Astrocyte (in vitro differentiated cells and primary cell): ENCODE results near the gene ERCC3. TPM values are rescaled to one million over a fixed set of nuclear protein-coding genes. Genes with fewer than 3 reads are reported as not detected.
"Not testable (repeated sequence)": the region's sequence is repeated elsewhere in the genome, so short reads cannot be mapped to it uniquely, and the experiment has no call there.

Source experiments
- DNase-seq: peaks from one replicate; pipeline ENCODE4 v3.0.0-alpha.2; 2010; ENCODE audit warnings: low read depth
- FAIRE-seq: peaks from 2 replicates; lab custom pipeline; 2011; peaks lifted over from hg19 to GRCh38; lab: Jason Lieb, UNC
- H2AFZ ChIP-seq: 2 replicates; pipeline ENCODE4 v1.6.0; 2012; ENCODE audit warnings: low read depth, low read length, inconsistent platforms
- H3K27ac ChIP-seq: 2 replicates; pipeline ENCODE4 v1.5.1; 2011; ENCODE audit warnings: low read depth, low read length, inconsistent platforms
- H3K27me3 ChIP-seq: 2 replicates; pipeline ENCODE4 v1.6.0; 2011; ENCODE audit warnings: low read length, inconsistent platforms; ENCODE audit not compliant: insufficient read depth
- H3K36me3 ChIP-seq: 2 replicates; pipeline ENCODE4 v1.5.1; 2011; ENCODE audit warnings: low read length, inconsistent platforms; ENCODE audit not compliant: insufficient read depth
- H3K4me1 ChIP-seq: 2 replicates; pipeline ENCODE4 v1.5.1; 2011; ENCODE audit warnings: low read length, inconsistent platforms; ENCODE audit not compliant: insufficient read depth
- H3K4me2 ChIP-seq: 2 replicates; pipeline ENCODE4 v1.6.0; 2012; ENCODE audit warnings: low read length, inconsistent platforms
- H3K4me3 ChIP-seq: 2 replicates; pipeline ENCODE4 v1.5.1; 2011; ENCODE audit warnings: low read depth, mild to moderate bottlenecking, low read length, inconsistent platforms; ENCODE audit not compliant: insufficient read depth
- H3K79me2 ChIP-seq: 2 replicates; pipeline ENCODE4 v1.6.0; 2012; ENCODE audit warnings: mild to moderate bottlenecking, low read length, inconsistent platforms; ENCODE audit not compliant: insufficient read depth
- H3K9ac ChIP-seq: 2 replicates; pipeline ENCODE4 v1.6.0; 2012; ENCODE audit warnings: mild to moderate bottlenecking, low read length, inconsistent platforms
- H3K9me3 ChIP-seq: 2 replicates; pipeline ENCODE4 v1.5.1; 2012; ENCODE audit warnings: low read depth, mild to moderate bottlenecking, low read length, inconsistent platforms; ENCODE audit not compliant: insufficient read depth
- H4K20me1 ChIP-seq: 2 replicates; pipeline ENCODE4 v1.6.0; 2012; ENCODE audit warnings: low read length, inconsistent platforms; ENCODE audit not compliant: insufficient read depth
- H3K27ac Mint-ChIP-seq: one replicate; pipeline ENCODE4 v1.8.0; 2021; ENCODE audit warnings: mild to moderate bottlenecking, mixed read lengths; ENCODE audit not compliant: unreplicated experiment
- H3K27me3 Mint-ChIP-seq: one replicate; pipeline ENCODE4 v1.8.0; 2021; ENCODE audit warnings: low read depth, mixed read lengths; ENCODE audit not compliant: unreplicated experiment
- H3K36me3 Mint-ChIP-seq: one replicate; pipeline ENCODE4 v1.8.0; 2021; ENCODE audit warnings: low read depth, mixed read lengths; ENCODE audit not compliant: unreplicated experiment
- H3K4me1 Mint-ChIP-seq: one replicate; pipeline ENCODE4 v1.8.0; 2021; ENCODE audit warnings: low read depth, mixed read lengths; ENCODE audit not compliant: unreplicated experiment
- H3K4me3 Mint-ChIP-seq: one replicate; pipeline ENCODE4 v1.8.0; 2021; ENCODE audit warnings: mild to moderate bottlenecking, moderate library complexity, mixed read lengths; ENCODE audit not compliant: unreplicated experiment
- H3K9me3 Mint-ChIP-seq: one replicate; pipeline ENCODE4 v1.8.0; 2021; ENCODE audit warnings: mild to moderate bottlenecking, mixed read lengths; ENCODE audit not compliant: unreplicated experiment
- EZH2 ChIP-seq: IDR thresholded peaks from 2 replicates; pipeline ENCODE4 v1.6.1; 2012; ENCODE audit warnings: mild to moderate bottlenecking, low read length, inconsistent platforms; ENCODE audit not compliant: insufficient read depth
- total RNA-seq: library from RNA; stranded (reverse); gene quantifications from 2 replicates; pipeline ENCODE4 v1.2.1, GENCODE V29; 2021
- TF ChIP-seq, protein P1 (sequence below): IDR thresholded peaks from 2 replicates; pipeline ENCODE4 v1.5.1; 2011; ENCODE audit warnings: low read depth, mild to moderate bottlenecking, inconsistent platforms, low read length, moderate library complexity; ENCODE audit not compliant: insufficient read depth

Gene ERCC3
- total RNA-seq, 1 donor from 2014 or later, result 34.8 TPM

DNA sequence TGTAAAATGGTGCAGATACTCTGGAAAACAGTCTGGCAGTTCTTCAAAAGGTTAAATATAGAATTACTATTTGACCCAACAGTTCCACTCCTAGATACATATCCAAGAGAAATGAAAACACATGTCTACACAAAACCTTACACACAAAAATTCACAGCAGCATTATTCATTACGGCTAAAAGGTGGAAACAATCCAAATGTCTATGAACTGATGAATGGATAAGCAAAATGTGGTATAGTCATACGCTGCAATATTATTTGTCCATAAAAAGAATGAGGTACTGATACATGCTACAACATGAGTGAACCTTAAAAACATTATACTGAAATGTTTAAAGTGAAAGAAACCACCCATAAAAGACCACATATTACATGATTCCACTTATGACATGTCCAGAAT lies 77.8 kb downstream of the ERCC3 start:
- Histone ChIP-seq H4K20me1 (no peaks in the 10 kb centered on the region), H3K9me3 (no peaks in the 10 kb centered on the region), H3K79me2 (no peaks in the 10 kb centered on the region), H3K27ac (no peak overlapping the region), H3K4me2 (no peak overlapping the region), H2AFZ (no peak overlapping the region), H3K9ac (no peak overlapping the region), H3K4me3 (no peak overlapping the region), H3K36me3 (no peaks in the 10 kb centered on the region), H3K4me1 (peaks cover 15% of the 10 kb centered on the region), H3K27me3 (no peaks in the 10 kb centered on the region)
- Mint-ChIP-seq H3K4me3 (no peak overlapping the region), H3K36me3 (peaks cover 4% of the 10 kb centered on the region), H3K27ac (no peak overlapping the region), H3K9me3 (peaks cover 6% of the 10 kb centered on the region), H3K4me1 (peaks cover 11% of the 10 kb centered on the region), H3K27me3 (peaks cover 2% of the 10 kb centered on the region)
- FAIRE-seq (no peak), DNase-seq (peak; percentile 9)
- TF ChIP-seq, protein P1, sequence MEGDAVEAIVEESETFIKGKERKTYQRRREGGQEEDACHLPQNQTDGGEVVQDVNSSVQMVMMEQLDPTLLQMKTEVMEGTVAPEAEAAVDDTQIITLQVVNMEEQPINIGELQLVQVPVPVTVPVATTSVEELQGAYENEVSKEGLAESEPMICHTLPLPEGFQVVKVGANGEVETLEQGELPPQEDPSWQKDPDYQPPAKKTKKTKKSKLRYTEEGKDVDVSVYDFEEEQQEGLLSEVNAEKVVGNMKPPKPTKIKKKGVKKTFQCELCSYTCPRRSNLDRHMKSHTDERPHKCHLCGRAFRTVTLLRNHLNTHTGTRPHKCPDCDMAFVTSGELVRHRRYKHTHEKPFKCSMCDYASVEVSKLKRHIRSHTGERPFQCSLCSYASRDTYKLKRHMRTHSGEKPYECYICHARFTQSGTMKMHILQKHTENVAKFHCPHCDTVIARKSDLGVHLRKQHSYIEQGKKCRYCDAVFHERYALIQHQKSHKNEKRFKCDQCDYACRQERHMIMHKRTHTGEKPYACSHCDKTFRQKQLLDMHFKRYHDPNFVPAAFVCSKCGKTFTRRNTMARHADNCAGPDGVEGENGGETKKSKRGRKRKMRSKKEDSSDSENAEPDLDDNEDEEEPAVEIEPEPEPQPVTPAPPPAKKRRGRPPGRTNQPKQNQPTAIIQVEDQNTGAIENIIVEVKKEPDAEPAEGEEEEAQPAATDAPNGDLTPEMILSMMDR, result no peak
- TF ChIP-seq EZH2, result no peak

DNA sequence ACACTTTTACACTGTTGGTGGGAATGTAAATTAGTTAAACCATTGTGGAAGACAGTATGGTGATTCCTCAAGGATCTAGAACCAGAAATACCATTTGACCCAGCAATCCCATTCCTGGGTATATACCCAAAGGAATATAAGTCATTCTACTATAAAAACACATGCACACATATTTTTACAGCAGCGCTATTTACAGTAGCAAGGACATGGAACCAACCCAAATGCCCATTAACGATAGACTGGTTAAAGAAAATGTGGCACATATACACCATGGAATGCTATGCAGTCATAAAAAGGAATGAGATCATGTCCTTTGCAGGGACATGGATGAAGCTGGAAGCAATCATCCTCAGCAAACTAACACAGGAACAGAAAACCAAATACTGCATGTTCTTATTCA lies 79.7 kb downstream of the ERCC3 start:
- H3K4me1 Mint-ChIP-seq, result peaks cover 13% of the 10 kb centered on the region

DNA sequence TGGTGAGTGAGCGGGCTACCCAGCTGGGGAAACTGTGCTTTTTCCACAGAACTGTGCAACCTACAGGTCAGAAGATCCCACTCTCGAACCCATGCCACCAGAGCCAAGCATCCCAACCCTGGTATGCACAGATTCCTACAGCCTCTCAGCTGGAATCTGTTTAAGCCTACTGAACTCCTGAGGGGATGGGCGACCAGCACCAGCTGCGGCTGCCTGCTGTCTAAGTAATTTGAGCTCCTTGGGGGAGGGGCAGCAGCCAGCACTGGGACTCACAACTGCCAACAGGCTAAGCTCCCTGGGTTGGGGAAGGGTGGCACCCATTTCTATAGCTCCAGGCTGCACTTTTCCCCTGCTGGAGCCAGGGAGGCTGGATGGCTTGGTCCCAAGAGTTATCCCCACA lies 85.6 kb downstream of the ERCC3 start:
- no peaks in the 10 kb centered on the region for H3K4me1 ChIP-seq
- H3K79me2 ChIP-seq, result no peaks in the 10 kb centered on the region
- H3K27ac Mint-ChIP-seq, result no peak overlapping the region
- H3K27me3 Mint-ChIP-seq, result no peaks in the 10 kb centered on the region
- peaks cover 2% of the 10 kb centered on the region for H3K9me3 Mint-ChIP-seq
- no peaks in the 10 kb centered on the region for H3K9me3 ChIP-seq
- H3K4me3 Mint-ChIP-seq, result no peak overlapping the region
- no peak overlapping the region for H3K27ac ChIP-seq
- H2AFZ ChIP-seq, result no peak overlapping the region
- peaks cover 11% of the 10 kb centered on the region for H3K4me1 Mint-ChIP-seq
- no peak overlapping the region for H3K4me3 ChIP-seq
- TF ChIP-seq EZH2, result no peak
- TF ChIP-seq, protein P1, result no peak
- no peak overlapping the region for H3K4me2 ChIP-seq
- no peaks in the 10 kb centered on the region for H3K36me3 ChIP-seq
- H3K9ac ChIP-seq, result no peak overlapping the region
- no peaks in the 10 kb centered on the region for H3K27me3 ChIP-seq
- no peaks in the 10 kb centered on the region for H4K20me1 ChIP-seq
- H3K36me3 Mint-ChIP-seq, result peaks cover 2% of the 10 kb centered on the region
- FAIRE-seq, result no peak
- DNase-seq, result peak; percentile 40

More for the DNA sequence above, 79.7 kb downstream of the ERCC3 start:
- not testable (repeated sequence) for H3K9me3 Mint-ChIP-seq, H3K4me3 Mint-ChIP-seq, H3K4me3 ChIP-seq, H3K79me2 ChIP-seq, H3K9ac ChIP-seq, H3K27ac ChIP-seq, DNase-seq, H3K36me3 ChIP-seq, H3K27me3 ChIP-seq, H3K9me3 ChIP-seq, H3K36me3 Mint-ChIP-seq, FAIRE-seq, H2AFZ ChIP-seq, H3K27me3 Mint-ChIP-seq, H4K20me1 ChIP-seq, H3K4me2 ChIP-seq, H3K27ac Mint-ChIP-seq
- H3K4me1 ChIP-seq, result peaks cover 11% of the 10 kb centered on the region

Other genes with a start within 250 kb of the ERCC3 start
- gene BIN1, start 187.0 kb downstream of the ERCC3 start, total RNA-seq, result 50.2 and 51.0 TPM in 2 replicates
- gene CYP27C1, start 73.8 kb downstream of the ERCC3 start, total RNA-seq, result 4.4 and 5.7 TPM in 2 replicates
- gene MAP3K2, start 93.8 kb upstream of the ERCC3 start, total RNA-seq, result 62.2 and 71.2 TPM in 2 replicates
- 1.0 and 1.5 TPM in 2 replicates for gene PROC, start 124.3 kb upstream of the ERCC3 start, total RNA-seq
- 51.6 and 56.2 TPM in 2 replicates for gene IWS1, start 232.3 kb upstream of the ERCC3 start, total RNA-seq
- 0.34 and 0.77 TPM in 2 replicates for gene MYO7B, start 241.5 kb upstream of the ERCC3 start, total RNA-seq